ENCODE measurements around the gene TMEM117.
"Not testable (repeated sequence)": the region's sequence is repeated elsewhere in the genome, so short reads cannot be mapped to it uniquely, and the experiment has no call there.

Gene TMEM117

DNA sequence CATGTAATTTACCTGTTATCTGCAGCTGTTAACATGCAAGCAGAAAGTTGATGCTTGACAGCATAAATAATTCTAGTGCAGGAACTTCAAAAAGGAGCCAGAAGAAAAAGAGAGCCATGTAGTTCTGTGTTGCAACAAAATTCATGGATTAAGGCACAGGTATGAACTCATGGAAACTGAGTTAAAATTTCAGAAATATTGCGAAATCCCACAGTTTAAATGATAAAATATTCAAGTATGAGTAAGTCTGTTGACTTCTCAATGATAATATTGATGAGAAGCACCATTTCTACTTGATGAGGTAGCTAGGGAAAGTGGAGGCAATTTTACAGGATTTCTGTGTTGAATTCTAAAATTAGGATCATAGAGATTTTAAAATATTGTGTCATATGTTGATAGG, 290.9 kb downstream of the TMEM117 start:
- no peak for DNase-seq

DNA sequence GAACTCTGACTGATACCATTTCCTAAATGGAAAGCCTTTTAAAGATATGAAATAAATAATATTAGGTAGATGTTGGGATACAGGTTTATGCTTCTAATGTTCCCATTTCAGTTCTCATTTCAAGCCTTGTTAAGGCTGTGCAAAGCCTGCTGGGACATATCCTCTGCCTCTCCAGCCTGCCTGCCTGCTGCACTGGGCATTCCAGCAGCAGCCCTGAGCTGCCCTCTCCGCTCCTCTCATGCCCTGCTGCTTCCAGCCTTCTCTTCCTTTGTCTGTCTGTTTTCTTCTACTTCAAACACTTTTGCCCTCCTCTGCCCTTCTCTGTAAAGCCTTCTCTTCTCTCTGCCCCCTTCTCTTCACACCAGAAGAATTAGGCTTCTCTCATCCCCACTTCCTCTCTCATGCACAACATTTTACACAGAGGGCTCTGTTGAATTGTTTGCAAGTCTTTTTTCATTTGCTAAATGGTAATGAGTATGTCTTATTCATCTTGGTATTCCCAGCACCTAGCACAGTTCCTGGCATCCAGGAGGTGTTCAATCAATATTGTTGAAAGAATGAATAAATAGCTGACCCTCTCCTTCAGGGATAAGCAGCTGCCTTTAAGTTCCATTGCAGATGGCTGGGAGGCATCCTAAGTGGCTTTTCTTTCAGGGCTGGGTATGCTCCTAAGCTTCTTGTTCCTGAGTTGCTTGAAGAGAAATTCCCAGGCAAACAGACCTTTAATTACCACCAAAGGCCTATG, 292.3 kb downstream of the TMEM117 start:
- no peak for DNase-seq

DNA sequence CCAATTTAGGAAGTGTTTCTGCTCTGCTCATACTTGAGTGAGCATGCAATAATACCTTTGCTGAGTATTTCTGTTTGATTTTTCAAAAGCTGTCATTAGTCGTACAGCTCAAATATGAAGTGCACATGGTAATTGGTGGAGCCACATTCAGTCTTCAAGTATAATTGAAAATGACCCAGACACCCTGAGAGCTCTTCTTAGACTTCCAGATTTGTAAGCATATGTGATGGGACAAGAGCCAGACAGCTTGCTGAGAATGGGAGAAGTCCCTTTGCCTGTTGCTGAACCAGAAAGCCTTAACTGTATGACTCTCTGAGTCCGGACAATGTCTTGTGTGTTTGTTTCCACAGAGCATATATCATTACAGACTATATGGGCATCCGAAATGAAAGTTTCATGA, 307.3 kb downstream of the TMEM117 start:
- no peak for DNase-seq

DNA sequence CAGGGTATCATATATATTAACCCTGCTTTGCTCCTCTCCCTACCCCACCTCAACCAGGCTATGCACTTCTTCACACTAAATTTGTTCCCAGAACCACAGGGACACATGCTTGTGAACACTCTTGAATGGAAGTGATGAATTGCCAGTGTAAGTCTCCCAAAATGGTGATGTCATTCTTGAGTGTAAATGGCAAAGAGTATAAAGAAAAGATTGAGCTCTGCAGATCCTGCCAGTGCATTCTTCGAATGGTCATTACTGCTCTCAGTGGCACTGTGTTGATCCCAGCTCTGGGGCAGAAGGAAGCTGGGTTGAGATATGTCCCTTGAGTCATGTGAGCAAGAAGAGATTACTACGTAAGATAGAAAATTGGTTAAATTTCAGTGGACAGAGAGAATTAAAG, 313.1 kb downstream of the TMEM117 start:
- DNase-seq: no peak

DNA sequence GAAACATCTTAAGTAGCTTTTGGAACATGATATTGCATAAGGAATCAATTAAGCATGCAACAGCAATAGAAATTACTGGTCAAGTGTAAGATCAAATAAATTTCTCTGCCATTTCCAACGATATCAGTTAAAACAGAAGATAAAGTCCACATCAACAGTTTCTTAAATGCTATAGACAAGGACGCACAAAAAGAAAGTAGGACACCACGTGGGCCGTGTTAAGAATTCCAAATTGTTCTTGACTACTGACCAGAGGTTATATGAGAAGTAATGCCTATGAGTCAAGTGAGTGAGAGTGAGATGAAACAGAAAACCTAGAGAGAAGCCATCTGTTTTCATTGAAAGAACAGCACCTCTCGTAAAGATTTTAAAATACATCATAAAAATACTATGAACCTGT, 318.2 kb downstream of the TMEM117 start:
- DNase-seq: no peak

DNA sequence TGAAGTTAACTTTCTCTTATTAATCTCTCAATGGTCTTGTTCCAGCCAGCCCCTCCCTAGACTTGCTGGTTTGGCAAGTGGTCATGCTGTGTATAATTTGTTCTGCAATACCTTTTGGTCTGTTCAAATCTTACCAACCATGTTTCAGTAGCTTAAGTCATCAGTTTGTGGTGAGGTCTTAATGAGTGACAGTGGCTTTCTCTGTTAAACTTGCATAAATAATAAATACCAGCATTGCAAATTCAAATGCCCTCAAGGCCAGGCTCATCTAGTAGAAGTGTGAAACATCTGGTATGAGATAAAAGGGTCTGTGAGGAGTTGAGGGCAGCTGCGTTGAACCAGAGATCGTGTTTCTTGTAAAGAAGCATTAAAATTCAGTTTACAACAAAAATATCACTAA, 319.5 kb downstream of the TMEM117 start:
- no peak for DNase-seq

DNA sequence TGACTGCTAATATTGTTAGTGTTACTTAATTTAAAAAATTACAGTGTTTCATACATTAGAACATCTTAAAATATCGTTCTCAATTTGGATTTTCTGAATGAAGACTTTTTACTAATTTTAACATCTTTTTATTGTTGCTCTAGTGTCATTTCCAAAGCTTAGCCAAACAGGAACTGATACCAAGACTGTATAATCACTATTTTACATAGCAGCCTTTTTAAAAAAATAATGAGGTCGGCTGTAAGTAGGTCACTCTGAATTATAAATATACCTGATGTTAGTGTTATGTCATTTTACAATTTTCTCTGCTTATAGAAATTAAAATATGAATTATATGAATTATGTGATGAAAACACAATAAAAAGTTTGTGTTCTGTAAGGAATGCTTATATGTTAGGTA, 321.5 kb downstream of the TMEM117 start:
- DNase-seq: no peak

DNA sequence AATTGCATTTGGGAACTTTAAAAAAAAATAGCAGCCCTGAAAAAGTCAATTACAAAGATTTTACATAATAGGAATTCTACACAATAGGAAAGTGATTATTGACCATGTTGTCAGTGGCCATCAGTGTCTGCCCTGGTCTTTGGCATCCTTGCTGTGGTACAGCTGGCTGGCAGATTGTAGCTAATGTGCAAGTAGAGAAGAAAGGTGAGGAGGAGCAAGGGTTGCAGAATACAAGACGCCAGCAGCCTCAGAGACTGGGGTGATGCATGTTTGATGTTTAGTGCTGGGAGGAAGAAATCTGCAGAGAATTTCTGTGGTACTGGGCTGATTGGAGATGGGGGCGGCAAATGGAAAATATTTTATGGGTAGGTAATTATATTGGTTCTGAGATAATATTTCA, 322.9 kb downstream of the TMEM117 start:
- no peak for DNase-seq

DNA sequence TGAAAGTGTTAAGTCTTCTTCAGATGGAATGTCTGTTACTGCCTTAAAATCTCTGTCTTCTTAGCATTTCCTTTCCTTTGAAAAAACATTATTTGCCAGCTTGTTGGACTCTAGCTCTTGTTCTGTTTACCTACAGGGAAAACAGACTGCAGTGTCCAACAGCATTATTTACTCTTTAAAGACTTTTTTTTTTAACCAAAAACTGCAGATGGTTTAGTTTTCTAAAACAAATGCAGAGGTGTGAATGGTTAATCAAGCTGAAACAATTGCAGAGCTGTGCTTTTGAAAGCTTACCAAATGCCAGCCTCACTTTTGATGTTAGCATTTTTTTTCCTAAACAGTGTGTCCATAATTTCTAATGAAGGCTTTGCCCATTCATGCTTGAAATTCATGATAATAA, 323.3 kb downstream of the TMEM117 start:
- no peak for DNase-seq

DNA sequence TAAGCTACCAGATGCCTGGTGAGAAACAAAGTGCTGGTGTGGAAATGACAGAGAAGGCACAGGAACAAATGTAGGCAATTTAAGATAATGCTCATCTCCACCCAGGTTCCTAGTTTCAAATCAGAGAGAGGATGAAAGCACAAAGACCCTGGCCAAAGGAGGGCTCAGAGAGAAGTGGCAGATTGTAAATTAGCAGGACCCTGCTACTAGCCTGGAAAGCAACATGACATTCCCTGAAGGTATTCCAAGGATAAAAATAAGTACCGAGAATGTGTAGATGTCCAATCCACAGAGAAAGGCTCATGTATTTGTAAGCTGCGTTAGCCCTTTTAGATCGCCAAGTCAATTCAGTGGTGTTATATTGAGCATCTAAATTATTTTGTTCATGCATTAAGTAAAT, 324.0 kb downstream of the TMEM117 start:
- no peak for DNase-seq

DNA sequence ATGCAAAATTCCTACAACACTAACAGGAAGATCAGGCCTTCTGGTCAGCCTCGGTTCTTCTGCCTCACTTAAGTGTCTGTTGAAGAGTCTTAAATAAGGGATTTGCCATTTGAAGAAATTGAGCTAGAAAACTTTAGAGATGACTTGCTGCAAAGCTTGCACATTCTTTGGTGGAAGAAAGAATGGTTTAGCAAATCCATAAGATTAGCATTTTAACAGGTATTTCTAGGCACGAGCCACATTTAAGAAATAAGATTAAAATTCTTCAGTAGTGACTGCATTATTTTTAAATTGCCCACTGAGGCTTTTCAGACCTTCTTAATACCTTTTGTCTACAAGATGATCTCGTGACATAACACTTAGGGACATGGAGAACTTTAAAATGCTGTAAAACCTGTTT, 327.1 kb downstream of the TMEM117 start:
- DNase-seq: no peak

DNA sequence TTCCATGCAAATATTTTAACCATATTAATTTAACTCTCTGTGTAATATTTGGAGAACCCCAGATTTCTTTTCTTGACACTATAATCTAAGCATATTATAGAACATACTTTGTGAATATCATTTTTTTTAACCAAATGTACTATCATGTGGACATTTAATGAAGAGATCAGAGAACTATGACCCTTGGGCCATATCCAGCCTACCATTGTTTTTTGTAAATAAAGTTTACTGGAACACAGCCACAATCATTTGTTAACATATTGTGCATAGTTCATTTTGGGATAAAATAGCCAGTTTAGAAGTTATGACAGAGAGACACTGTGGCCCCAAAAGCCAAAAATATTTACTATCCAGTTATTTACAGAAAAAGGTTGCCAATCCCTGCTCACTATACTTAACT, 338.2 kb downstream of the TMEM117 start:
- DNase-seq: no peak

DNA sequence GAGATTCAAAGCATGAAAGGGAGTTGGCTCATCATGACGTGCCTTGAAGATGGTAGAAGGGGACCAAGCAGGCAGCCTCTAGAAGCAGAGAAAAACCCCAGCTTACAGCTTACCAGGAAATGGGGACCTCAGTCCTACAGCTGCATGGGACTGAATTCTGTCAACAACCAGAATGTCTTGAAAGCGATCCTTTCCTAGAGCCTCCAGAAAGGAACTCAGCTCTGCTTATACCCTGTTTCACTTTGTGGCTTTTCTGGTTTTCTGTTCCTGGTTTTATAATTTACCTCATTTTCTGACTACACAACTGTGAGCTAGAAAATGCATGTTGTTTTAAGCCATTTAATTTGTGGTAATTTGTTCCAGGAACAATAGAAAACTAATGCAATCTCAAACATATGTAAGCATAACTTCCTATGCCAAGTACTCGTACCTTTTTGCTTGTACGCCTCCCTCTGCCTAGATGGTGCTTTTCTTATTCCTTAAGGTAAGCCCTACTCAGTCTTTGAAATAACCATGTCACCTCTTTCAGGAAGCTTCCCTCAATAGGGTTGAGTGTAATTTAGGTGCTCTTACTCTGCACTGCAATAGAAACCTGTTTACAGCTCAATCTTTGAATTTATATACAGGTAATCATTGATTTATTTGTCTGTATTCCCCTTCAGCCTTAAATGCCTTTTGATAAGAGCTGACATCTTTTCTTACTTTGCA, 348.8 kb downstream of the TMEM117 start:
- no peak for DNase-seq

DNA sequence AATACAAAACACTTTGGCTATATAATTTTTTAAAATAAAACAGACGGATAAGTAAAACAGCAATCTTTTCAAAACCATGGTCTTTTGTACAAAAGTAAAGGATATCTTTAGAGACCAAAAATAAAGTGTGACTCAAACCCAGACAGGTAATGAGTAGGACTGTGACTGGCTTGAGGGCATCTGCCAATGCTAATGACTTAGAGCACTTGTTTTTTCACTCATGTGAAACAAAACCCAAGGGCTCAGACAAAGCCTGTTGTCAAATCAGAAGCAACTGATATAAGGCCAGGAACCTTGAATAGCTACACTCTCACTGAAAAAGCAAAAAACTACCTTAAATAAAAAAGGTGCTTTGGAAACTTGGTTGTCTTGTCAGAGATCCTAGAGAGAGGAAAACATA, 357.4 kb downstream of the TMEM117 start:
- DNase-seq: peak; percentile 50

DNA sequence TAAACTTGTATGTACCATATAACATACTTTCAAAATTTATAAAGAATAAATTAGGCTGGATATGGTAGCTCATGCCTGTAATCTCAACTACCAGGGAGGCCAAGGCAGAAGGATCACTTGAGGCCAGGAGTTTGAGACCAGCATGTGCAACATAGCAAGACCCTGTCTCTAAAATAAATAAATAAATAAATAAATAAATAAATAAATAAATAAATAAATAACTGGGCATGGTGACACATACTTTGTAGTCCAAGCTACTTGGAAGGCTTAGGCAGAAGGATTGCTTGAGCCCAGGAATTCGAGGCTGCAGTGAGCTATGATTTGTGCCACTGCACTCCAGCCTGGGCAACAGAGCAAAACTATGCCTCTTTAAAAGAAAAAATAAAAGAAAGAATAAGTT, 359.8 kb downstream of the TMEM117 start:
- not testable (repeated sequence) for DNase-seq

DNA sequence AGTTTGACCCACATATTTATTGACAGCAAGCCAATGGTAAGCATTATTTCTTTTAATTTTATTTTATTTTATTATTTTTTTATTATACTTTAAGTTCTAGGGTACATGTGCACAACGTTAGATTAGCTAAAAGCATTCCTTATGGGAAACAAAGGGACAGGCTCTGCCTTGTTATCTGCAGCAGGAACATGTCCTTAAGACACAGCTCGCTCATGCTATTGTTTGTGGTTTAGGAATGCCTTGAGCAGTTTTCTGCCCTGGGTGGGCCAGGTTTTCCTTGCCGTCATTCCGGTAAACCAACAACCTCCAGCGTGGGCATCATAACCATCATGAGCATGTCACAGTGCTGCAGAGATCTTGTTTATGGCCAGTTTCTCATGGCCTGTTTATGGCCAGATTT, 370.2 kb downstream of the TMEM117 start:
- no peak for DNase-seq

DNA sequence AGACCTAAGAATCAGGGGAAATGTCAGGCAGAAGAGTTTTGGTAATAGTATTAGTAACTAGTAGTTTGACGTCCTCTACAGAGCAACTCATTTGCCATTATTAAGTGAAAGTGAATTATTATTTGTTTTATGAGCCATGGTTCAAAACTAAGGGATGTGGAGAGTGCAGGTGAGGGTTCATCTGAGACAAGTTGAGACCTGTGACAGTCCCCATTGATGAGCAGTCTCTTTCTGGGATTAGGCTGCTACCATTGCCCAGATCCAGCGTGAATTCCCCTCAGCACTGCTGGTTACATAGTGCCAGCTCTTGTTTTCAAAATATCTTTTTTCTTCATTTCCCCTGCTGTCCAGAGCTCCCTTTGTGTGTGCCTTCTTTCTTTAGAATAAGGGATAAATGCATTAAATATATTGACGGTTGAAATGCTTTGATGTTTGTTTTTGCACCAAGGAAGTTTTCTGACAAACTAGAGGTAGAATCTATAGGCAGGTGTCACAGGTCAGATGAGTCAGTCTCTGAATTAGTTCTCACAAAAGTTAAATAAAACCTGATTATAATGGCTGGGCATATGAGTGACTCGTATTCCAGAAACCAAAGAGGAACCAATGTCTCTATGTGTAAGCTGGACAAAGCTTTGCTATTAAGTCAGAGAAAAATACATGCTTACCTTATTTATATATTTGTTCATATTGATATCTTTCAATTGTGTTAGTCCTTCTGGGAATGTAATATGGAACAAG, 381.4 kb downstream of the TMEM117 start:
- DNase-seq: no peak

DNA sequence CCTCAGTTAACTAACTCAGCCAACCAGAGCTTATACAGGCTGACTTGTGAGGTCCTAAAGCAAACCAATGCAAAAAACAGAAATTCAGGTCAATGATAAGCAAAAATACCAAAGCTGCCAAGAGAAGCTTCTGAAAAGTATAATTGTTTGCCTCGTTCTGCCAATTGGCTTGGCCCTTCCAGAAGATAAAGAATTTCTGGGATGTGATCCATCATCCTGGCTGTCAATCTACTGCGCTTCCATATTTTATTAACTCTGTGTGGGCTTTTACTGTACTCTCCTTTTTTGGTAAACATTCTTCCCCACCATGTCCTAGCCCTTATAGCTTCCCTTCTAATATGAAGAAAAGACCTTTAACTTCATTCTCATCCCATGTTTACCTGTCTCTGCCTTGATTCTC, 387.9 kb downstream of the TMEM117 start:
- DNase-seq: no peak

DNA sequence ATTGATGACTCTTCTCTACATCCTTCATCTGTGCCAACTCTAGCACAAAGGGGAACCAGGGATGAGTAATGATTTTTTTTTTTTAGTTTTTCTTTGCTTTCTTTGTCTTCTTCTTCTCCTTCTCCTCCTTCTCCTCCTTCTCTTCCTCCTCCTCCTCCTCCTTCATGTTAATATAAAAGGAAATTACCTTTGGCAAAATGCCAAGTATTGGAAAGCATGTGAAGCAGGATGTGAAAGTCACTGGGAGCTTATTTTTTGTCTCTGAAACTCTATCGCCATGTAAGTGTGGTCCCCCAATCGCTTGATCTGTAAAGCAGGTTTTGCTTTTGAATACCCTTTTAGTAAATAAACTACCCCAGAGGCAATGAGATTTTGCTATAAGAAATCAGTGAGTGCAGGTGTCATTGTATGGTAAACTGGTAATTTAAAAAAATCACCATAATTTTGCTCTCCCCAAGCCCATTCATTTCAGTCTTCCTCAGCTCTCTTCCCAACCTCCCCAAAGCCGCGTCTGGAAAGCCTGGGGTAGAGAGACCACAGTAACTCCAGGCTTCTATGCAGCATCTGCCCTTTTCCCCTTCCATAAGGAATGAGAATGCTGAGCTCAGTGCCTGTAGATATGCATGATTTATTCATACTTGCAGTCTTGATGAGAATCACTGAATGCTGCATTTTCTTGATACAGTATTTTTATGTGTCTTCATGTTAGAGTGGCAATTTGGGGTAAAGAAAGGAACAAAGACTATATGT, 388.7 kb downstream of the TMEM117 start:
- no peak for DNase-seq

DNA sequence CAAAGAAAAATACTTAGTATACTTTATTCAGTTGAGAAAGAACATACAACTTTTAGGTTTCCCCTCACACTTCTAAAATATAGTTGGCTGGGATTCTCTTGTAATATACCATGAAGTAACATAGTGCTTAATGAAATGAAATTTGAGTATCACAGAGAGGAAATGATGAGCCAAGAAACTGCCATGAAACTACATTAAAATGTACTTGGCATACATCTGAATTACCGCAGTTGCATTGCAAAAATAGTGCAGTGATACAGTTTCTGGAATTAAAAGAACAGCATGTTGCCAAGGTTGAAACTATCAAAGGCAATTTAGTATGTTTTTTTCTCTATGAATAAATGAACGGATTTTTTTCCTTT, 389.2 kb downstream of the TMEM117 start:
- DNase-seq: no peak

DNA sequence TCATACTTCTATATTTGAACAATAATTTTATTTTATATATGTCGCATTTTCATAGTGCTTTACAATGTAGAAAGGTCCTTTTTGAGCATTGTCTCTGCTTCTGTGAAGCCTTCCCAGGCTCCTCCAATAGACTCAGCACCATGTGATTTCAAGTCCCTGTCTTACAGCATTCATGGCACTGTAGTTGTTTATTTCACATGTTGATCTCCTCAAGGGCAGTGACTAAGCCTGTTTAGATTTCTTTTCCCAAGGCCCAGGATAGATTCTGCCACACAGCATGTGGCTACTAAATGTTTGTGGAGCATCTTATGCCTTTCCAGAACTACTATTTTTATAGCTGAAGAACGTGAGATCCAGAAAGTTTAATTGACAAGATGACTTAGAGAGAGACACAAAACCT, 391.7 kb downstream of the TMEM117 start:
- no peak for DNase-seq

DNA sequence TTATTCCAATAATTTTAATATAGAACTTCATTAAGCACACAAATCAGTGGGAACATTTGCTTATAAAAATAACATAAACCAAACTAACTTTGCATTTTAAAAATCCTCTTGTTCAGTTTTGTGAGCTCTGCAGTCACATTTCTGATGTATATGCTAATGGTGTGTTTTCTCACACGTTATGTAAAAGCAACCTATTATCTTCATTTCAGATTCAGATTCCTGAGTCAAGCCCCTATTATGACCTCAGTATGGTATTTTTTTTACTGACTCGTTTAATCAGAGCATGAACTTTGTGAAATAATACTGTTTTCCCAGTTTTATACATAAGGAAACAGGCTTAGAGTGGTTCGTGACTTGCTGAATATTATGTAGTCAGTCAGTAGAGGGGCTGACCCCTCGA, 394.0 kb downstream of the TMEM117 start:
- DNase-seq: no peak

DNA sequence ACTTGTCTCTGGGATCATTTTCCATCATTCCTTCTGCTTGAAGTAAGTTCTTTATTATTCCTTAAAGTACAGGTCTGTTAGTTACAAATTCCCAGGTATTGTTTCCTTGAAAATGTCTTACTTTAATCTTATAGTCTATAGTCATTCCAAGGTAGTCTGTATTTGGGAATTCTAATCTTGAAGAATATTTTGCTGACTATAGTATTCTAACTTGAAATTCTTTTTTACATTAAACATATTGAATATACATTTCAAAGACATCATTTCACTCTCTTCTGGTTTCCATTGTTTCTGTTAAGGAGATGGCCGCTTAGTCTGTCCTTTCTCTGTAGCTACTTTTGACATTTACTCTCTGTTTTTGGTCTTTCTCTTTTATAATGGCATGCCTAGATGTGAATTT, 399.8 kb downstream of the TMEM117 start:
- no peak for DNase-seq

DNA sequence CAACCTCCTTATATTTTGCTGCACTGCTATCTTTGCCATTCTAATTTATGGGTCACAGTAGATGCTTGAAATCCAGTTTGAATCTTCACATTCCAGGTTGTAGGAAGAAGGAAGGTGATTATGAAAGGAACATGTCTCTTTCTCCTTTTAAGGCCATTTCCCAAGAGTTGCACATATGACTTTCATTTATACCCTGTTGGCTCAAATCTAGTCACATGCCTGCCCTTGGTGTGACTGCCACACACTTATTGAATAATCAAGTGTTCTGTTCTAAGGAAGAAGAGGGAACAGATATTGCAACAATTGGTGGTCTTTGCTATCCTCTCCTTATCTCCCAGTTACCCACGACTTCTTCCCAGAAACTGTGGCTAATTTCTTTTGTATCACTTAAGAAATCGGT, 404.3 kb downstream of the TMEM117 start:
- no peak for DNase-seq

All from NCI-H187 treated with DMSO at 0.1 percent for 48 hours (cell line).